Loucy (cell line): ENCODE results near the gene SMAD3.

Source experiments
- H2AFZ ChIP-seq: fragments of 200-600 bp; sonication (generic); 2 replicates; pipeline ENCODE4 v1.6.0; 2016; ENCODE audit warnings: antibody characterized with exemption, mild to moderate bottlenecking, low read length, moderate library complexity
- H3F3A ChIP-seq: fragments of 200-600 bp; 2 replicates; pipeline ENCODE4 v1.6.0; 2016; ENCODE audit warnings: antibody characterized with exemption, low read depth, mild to moderate bottlenecking
- H3K27me3 ChIP-seq: fragments of 200-600 bp; sonication (generic); 2 replicates; pipeline ENCODE4 v1.6.1; 2014; ENCODE audit warnings: low read length, mild to moderate bottlenecking; ENCODE audit not compliant: insufficient read depth, poor library complexity, severe bottlenecking
- H3K36me3 ChIP-seq: fragments of 200-600 bp; sonication (generic); 2 replicates; pipeline ENCODE4 v1.6.1; 2016; ENCODE audit warnings: low read length; ENCODE audit not compliant: insufficient read depth
- H3K4me1 ChIP-seq: fragments of 200-600 bp; sonication (generic); 2 replicates; pipeline ENCODE4 v1.5.1; 2014; ENCODE audit warnings: low read length, mild to moderate bottlenecking; ENCODE audit not compliant: insufficient read depth, poor library complexity, severe bottlenecking
- H3K4me2 ChIP-seq: fragments of 200-600 bp; sonication (generic); 2 replicates; pipeline ENCODE4 v1.6.0; 2014; ENCODE audit warnings: antibody characterized with exemption, low read length, low read depth, mild to moderate bottlenecking; ENCODE audit not compliant: poor library complexity, severe bottlenecking
- H3K4me3 ChIP-seq: fragments of 200-600 bp; sonication (generic); 2 replicates; pipeline ENCODE4 v1.5.1; 2014; ENCODE audit warnings: low read length, mild to moderate bottlenecking, mixed read lengths; ENCODE audit not compliant: poor library complexity, severe bottlenecking
- H3K79me2 ChIP-seq: fragments of 200-600 bp; sonication (generic); 2 replicates; pipeline ENCODE4 v1.6.1; 2014; ENCODE audit warnings: low read length; ENCODE audit not compliant: insufficient read depth
- H3K9ac ChIP-seq: fragments of 200-600 bp; sonication (generic); 2 replicates; pipeline ENCODE4 v1.6.0; 2014; ENCODE audit warnings: mild to moderate bottlenecking, low read depth, low read length, moderate library complexity; ENCODE audit not compliant: poor library complexity, severe bottlenecking
- H3K9me2 ChIP-seq: fragments of 200-600 bp; sonication (generic); replicated peaks from 2 replicates; pipeline ENCODE4 v1.6.1; 2016; ENCODE audit warnings: low read depth, low read length, mixed read lengths
- H3K9me3 ChIP-seq: fragments of 200-600 bp; sonication (generic); 2 replicates; pipeline ENCODE4 v1.6.1; 2014; ENCODE audit warnings: mild to moderate bottlenecking, antibody characterized with exemption, low read length, low read depth; ENCODE audit not compliant: insufficient read depth
- H4K20me1 ChIP-seq: fragments of 200-600 bp; sonication (generic); 2 replicates; pipeline ENCODE4 v1.6.0; 2014; ENCODE audit warnings: antibody characterized with exemption, low read length, mild to moderate bottlenecking; ENCODE audit not compliant: insufficient read depth, poor library complexity, severe bottlenecking
- EZH2phosphoT487 ChIP-seq: fragments of 200-600 bp; IDR thresholded peaks from 2 replicates; pipeline ENCODE4 v1.6.1; 2018; ENCODE audit warnings: antibody characterized with exemption, mild to moderate bottlenecking, moderate library complexity, borderline replicate concordance
- TF ChIP-seq, protein P1 (sequence below): fragments of 200-600 bp; sonication (generic); conservative IDR thresholded peaks from 2 replicates; pipeline ENCODE4 v1.5.1; 2014; ENCODE audit warnings: mild to moderate bottlenecking, antibody characterized with exemption, low read length

Gene SMAD3

GRCh38 chr15:67091980-67092677 is 26.7 kb downstream of the SMAD3 start:
- H4K20me1 ChIP-seq = no peaks in the 10 kb centered on the region
- TF ChIP-seq, protein P1, sequence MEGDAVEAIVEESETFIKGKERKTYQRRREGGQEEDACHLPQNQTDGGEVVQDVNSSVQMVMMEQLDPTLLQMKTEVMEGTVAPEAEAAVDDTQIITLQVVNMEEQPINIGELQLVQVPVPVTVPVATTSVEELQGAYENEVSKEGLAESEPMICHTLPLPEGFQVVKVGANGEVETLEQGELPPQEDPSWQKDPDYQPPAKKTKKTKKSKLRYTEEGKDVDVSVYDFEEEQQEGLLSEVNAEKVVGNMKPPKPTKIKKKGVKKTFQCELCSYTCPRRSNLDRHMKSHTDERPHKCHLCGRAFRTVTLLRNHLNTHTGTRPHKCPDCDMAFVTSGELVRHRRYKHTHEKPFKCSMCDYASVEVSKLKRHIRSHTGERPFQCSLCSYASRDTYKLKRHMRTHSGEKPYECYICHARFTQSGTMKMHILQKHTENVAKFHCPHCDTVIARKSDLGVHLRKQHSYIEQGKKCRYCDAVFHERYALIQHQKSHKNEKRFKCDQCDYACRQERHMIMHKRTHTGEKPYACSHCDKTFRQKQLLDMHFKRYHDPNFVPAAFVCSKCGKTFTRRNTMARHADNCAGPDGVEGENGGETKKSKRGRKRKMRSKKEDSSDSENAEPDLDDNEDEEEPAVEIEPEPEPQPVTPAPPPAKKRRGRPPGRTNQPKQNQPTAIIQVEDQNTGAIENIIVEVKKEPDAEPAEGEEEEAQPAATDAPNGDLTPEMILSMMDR = no peak
- TF ChIP-seq EZH2phosphoT487 = no peak
- 0 out of 2 replicates have a peak, but pooled peaks cover 5% of the 10 kb centered on the region for H3F3A ChIP-seq
- H3K9me2 ChIP-seq = no peaks in the 10 kb centered on the region
- H3K4me3 ChIP-seq = peak overlapping the region; percentile 71
- no peak overlapping the region for H2AFZ ChIP-seq
- H3K27me3 ChIP-seq = no peaks in the 10 kb centered on the region
- H3K4me2 ChIP-seq = peak overlapping the region; percentile 94
- H3K9ac ChIP-seq = peak overlapping the region; percentile 73
- H3K4me1 ChIP-seq = peaks cover 85% of the 10 kb centered on the region
- peaks cover 24% of the 10 kb centered on the region; the same call in 1 of the 2 replicates for H3K36me3 ChIP-seq
- H3K79me2 ChIP-seq = peaks cover 95% of the 10 kb centered on the region
- H3K9me3 ChIP-seq = no peaks in the 10 kb centered on the region

DNA sequence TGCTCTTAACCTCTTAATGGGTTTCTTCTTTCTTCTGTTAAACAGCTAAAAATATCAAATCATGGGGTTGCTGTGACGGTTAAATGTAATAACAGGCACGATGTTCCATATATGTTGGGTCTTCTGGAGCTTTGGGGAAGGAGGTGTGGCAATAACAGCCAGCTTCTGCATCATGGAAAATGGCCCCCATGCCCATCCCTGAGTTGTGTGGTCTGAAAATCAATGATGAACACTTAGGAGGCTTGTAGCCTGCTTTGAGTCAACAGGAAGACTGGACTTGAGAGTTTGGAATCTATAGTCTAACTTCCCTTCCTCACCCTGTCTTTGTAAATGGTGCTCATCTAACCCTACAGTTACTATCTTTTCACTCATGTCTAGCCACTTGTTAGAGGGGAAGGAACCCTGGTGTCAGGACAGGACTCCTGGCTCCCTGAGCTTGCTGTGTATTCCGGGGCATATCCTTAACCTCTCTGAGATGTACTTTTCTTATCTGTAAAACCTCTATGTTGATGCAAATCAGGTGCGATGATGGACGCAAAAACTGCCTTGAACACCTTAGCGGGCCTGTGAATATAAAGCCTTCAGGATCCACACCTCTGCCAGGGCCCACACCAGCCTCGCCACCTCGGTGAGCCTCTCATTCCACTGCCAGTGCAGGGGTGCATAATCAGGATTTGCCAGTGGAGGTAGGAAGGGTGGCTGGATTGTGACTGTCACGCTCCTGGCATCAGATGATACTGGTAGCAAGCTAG is 27.5 kb downstream of the SMAD3 start:
- Histone ChIP-seq H3K79me2 (peaks cover 95% of the 10 kb centered on the region), H3K27me3 (no peaks in the 10 kb centered on the region), H4K20me1 (no peaks in the 10 kb centered on the region), H3K4me1 (peaks cover 85% of the 10 kb centered on the region), H3K4me2 (peak overlapping the region; percentile 94), H3F3A (peaks cover 10% of the 10 kb centered on the region; the same call in 1 of the 2 replicates), H3K9me2 (no peaks in the 10 kb centered on the region), H2AFZ (no peak overlapping the region), H3K9me3 (no peaks in the 10 kb centered on the region), H3K9ac (peak overlapping the region; percentile 73), H3K4me3 (no peak overlapping the region), H3K36me3 (peaks cover 24% of the 10 kb centered on the region; the same call in 1 of the 2 replicates)
- no peak for TF ChIP-seq EZH2phosphoT487
- TF ChIP-seq, protein P1 = no peak

- Histone ChIP-seq H3K79me2 (peaks cover 90% of the 10 kb centered on the region), H2AFZ (no peak overlapping the region), H3K36me3 (peaks cover 24% of the 10 kb centered on the region; the same call in 1 of the 2 replicates), H3K9ac (no peak overlapping the region), H3K4me3 (no peak overlapping the region), H3K4me2 (peak overlapping the region; percentile 4), H4K20me1 (no peaks in the 10 kb centered on the region), H3K9me3 (no peaks in the 10 kb centered on the region), H3K9me2 (no peaks in the 10 kb centered on the region), H3K27me3 (no peaks in the 10 kb centered on the region), H3K4me1 (peaks cover 82% of the 10 kb centered on the region), H3F3A (peaks cover 12% of the 10 kb centered on the region; the same call in 1 of the 2 replicates)
- TF ChIP-seq EZH2phosphoT487 = no peak
- TF ChIP-seq, protein P1 = no peak
These were observed 28.1 kb downstream of the SMAD3 start for GRCh38 chr15:67093504-67093862.
